PC-9 (cell line): ENCODE results near the gene STPG1. TPM values are rescaled to one million over a fixed set of nuclear protein-coding genes. Genes with fewer than 3 reads are reported as not detected.

ENCODE experiments used
- BruUV-seq: library from RNA; stranded (reverse); fragments of 400-500 nt; replicated peaks from 2 replicates; lab custom pipeline; 2021; lab: Mats Ljungman, UMichigan
- CTCF ChIA-PET: fragments of 300-600 bp; sonication (Branson Sonifier 250); formaldehyde crosslinking; loops from one replicate; lab custom pipeline; 2022; ENCODE audit warnings: antibody characterized with exemption; lab: Charles Lee
- POLR2A ChIA-PET: fragments of 300-600 bp; sonication (Branson Sonifier 250); formaldehyde crosslinking; loops from one replicate; lab custom pipeline; 2022; ENCODE audit warnings: antibody characterized with exemption; ENCODE audit not compliant: unreplicated experiment; lab: Charles Lee
- DNase-seq, 2 experiments: peaks; one replicate each; pipeline versions ENCODE4 v3.0.0 to v3.0.0-alpha.2; 2015 to 2022; ENCODE audit warnings: mixed read lengths in 1 of 2
- H2AFZ ChIP-seq: fragments of 200-600 bp; sonication (generic); 2 replicates; pipeline ENCODE4 v1.8.1; 2017; ENCODE audit warnings: antibody characterized with exemption
- H3F3A ChIP-seq: fragments of 200-600 bp; sonication (generic); 2 replicates; pipeline ENCODE4 v1.8.1; 2017; ENCODE audit warnings: antibody characterized with exemption, mild to moderate bottlenecking, low read depth; ENCODE audit not compliant: insufficient read depth
- H3K27ac ChIP-seq: fragments of 200-600 bp; sonication (generic); 2 replicates; pipeline ENCODE4 v1.6.1; 2016; ENCODE audit warnings: mixed run types
- H3K27me3 ChIP-seq: fragments of 200-600 bp; sonication (generic); 2 replicates; pipeline ENCODE4 v1.6.1; 2016; ENCODE audit warnings: low read depth, mixed run types; ENCODE audit not compliant: insufficient read depth
- H3K36me3 ChIP-seq: fragments of 200-600 bp; sonication (generic); 2 replicates; pipeline ENCODE4 v1.6.1; 2016; ENCODE audit warnings: low read depth, mixed run types
- H3K4me1 ChIP-seq: fragments of 200-600 bp; sonication (generic); replicated peaks from 2 replicates; pipeline ENCODE4 v1.6.1; 2016; ENCODE audit warnings: mixed run types; ENCODE audit not compliant: insufficient read depth
- H3K4me2 ChIP-seq: fragments of 200-600 bp; sonication (generic); 2 replicates; pipeline ENCODE4 v1.6.1; 2017; ENCODE audit warnings: mixed run types
- H3K4me3 ChIP-seq: fragments of 200-600 bp; sonication (generic); 2 replicates; pipeline ENCODE4 v1.6.1; 2016; ENCODE audit warnings: mixed run types
- H3K79me2 ChIP-seq: fragments of 200-600 bp; sonication (generic); 2 replicates; pipeline ENCODE4 v1.6.1; 2017; ENCODE audit warnings: low read depth, mixed run types
- H3K9me2 ChIP-seq: fragments of 200-600 bp; sonication (generic); 2 replicates; pipeline ENCODE4 v1.8.1; 2017; ENCODE audit warnings: mild to moderate bottlenecking; ENCODE audit not compliant: insufficient read depth
- H3K9me3 ChIP-seq: fragments of 200-600 bp; sonication (generic); 2 replicates; pipeline ENCODE4 v1.8.1; 2016; ENCODE audit warnings: low read depth; ENCODE audit not compliant: insufficient read depth
- H4K20me1 ChIP-seq: fragments of 200-600 bp; sonication (generic); 2 replicates; pipeline ENCODE4 v1.8.1; 2017; ENCODE audit not compliant: insufficient read depth
- CTCF ChIP-seq: fragments of 200-600 bp; sonication (generic); conservative IDR thresholded peaks from 2 replicates; pipeline ENCODE4 v1.6.1; 2017; ENCODE audit warnings: mixed run types, antibody characterized with exemption, mild to moderate bottlenecking, moderate library complexity
- EZH2 ChIP-seq: fragments of 200-600 bp; sonication (generic); IDR thresholded peaks from 2 replicates; pipeline ENCODE4 v1.8.0; 2017; ENCODE audit warnings: antibody characterized with exemption, low read depth
- intact Hi-C: fragments of 100-400 bp; cut with micrococcal nuclease; formaldehyde crosslinking; loops from one replicate; pipeline ENCODE4 v1.10.0; 2022; ENCODE audit not compliant: unreplicated experiment
- total RNA-seq: library from RNA; stranded (reverse); gene quantifications from 2 replicates; pipeline ENCODE4 v1.2.3, GENCODE V29; 2021

The STPG1 gene
- total RNA-seq, 1 experiment from 2014 or later = 11.4 TPM

DNA sequence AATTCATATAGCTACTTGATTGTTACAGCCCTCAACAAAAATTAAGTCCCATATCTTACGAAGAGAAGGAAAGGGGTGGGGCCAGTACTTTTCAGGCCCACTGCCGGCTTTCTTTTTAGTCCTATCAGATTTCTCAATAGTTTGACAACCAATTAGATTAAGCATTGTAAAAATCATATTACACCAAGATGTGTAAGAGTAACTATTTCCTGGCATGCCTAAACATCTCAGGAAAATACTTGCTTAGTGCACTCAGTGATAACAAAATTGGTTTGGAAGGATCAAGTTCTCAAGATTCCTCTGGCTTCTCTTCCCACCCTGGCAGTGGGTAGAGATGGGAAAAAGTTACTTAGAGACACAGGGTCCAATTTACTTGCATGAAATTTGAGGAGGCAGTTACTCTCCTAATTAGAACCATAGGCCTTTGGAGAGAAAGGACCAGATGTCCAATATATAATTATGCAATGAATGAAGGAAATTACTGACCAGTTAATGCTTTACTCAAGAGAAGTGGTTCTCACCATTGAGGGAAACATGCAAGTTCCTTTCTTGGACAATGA is 30.1 kb downstream of the STPG1 start:
- intact Hi-C loops = no loop called here
- Histone ChIP-seq H2AFZ (no peak overlapping the region), H4K20me1 (no peaks in the 10 kb centered on the region), H3K9me2 (no peaks in the 10 kb centered on the region), H3F3A (peaks cover 6% of the 10 kb centered on the region; the same call in 1 of the 2 replicates), H3K27ac (peak overlapping the region; percentile 49; the same call in 1 of the 2 replicates), H3K36me3 (no peaks in the 10 kb centered on the region), H3K9me3 (no peaks in the 10 kb centered on the region), H3K79me2 (no peaks in the 10 kb centered on the region), H3K27me3 (no peaks in the 10 kb centered on the region), H3K4me1 (peaks cover 25% of the 10 kb centered on the region), H3K4me2 (no peak overlapping the region), H3K4me3 (no peak overlapping the region)
- no TSS peak for BruUV-seq
- ChIA-PET CTCF (interaction anchor here (0.6 to 1.5 kb wide), 2 partner anchors 152 to 182 kb away, joined by 3 to 5 read pairs; no protein-coding TSS in a partner anchor), POLR2A (no interaction called here)
- no peak for DNase-seq
- no peak for TF ChIP-seq EZH2

DNA sequence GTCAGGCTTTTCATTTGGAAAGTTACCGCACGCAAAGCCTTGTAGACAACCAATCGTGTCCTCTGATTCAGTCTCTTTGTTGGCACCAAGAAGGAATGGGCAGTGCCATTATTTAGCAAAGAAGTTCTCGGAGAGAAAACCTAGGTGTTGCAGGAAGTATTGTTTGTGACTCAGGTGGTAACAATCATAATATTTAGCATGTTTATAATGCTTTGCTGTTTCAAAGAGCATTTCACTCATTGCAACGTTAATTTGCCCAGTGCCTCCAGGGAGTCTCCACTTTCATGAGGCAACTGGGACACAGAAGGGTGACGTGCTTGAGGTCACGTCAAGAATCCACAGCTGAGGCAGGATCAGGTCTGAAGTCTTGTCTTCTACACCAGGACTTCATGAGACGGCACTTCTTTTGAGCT is 31.4 kb downstream of the STPG1 start:
- TF ChIP-seq CTCF = no peak
- TF ChIP-seq EZH2 = no peak
- DNase-seq = peak in 1 of 2 experiments; percentile 63
- no TSS peak for BruUV-seq

DNA sequence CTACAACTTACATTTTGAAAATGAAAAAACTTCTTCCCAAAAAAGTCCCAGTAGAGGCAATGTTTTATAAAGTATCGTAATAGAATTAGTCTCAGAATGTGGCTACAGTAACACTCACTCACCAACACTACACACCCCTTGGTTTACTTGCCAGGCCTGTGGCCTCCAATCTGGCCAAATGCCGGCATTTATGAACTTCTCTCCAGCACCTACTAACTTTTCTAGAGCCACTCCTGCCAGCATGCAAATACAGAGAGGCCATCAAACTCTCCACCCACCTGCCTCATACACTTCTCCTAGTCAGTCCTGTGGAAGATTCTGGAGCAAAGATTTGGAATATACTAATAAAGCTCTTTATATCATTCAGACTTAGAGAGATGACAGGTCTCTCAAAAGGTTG is 32.3 kb downstream of the STPG1 start:
- ChIA-PET POLR2A (no interaction called here), CTCF (interaction anchor here (0.5 kb wide), 1 partner anchor 60 kb away, joined by 5 read pairs; no protein-coding TSS in a partner anchor)
- no peaks in the 10 kb centered on the region for H3K36me3 ChIP-seq
- no TSS peak for BruUV-seq
- H4K20me1 ChIP-seq = no peaks in the 10 kb centered on the region
- peaks cover 30% of the 10 kb centered on the region for H3K4me1 ChIP-seq
- H2AFZ ChIP-seq = no peak overlapping the region
- TF ChIP-seq EZH2 = no peak
- no peak for TF ChIP-seq CTCF
- no peaks in the 10 kb centered on the region for H3K9me2 ChIP-seq
- H3K4me3 ChIP-seq = no peak overlapping the region
- DNase-seq = no peak
- H3K4me2 ChIP-seq = no peak overlapping the region
- H3K9me3 ChIP-seq = no peaks in the 10 kb centered on the region
- intact Hi-C loops = no loop called here
- no peaks in the 10 kb centered on the region for H3K27me3 ChIP-seq
- no peaks in the 10 kb centered on the region for H3K79me2 ChIP-seq
- peaks cover 11% of the 10 kb centered on the region; the same call in 1 of the 2 replicates for H3F3A ChIP-seq
- no peak overlapping the region for H3K27ac ChIP-seq

More for the DNA sequence above, 31.4 kb downstream of the STPG1 start:
- Histone ChIP-seq H3K9me3 (no peaks in the 10 kb centered on the region), H3K4me1 (peaks cover 25% of the 10 kb centered on the region), H3K9me2 (no peaks in the 10 kb centered on the region), H3K79me2 (no peaks in the 10 kb centered on the region), H3K36me3 (no peaks in the 10 kb centered on the region), H3K27me3 (no peaks in the 10 kb centered on the region), H2AFZ (no peak overlapping the region), H3K4me3 (no peak overlapping the region), H3F3A (peaks cover 6% of the 10 kb centered on the region; the same call in 1 of the 2 replicates), H3K4me2 (no peak overlapping the region), H3K27ac (no peak overlapping the region), H4K20me1 (no peaks in the 10 kb centered on the region)
- intact Hi-C loops = no loop called here
- ChIA-PET POLR2A (no interaction called here), CTCF (no interaction called here)
